Central memory CD4-positive, alpha-beta T cell (primary cell): ENCODE results near the gene EN1.

Source experiments
- DNase-seq: peaks from one replicate; pipeline ENCODE4 v3.0.0; 2022
- total RNA-seq, 3 experiments: gene quantifications; one replicate each; lab custom pipeline; 2026; lab: John Stamatoyannopoulos, UW

EN1 gene
- total RNA-seq = 0 reads per million in 3 experiments

GRCh38 chr2:118846953-118847761 is at the start of gene EN1:
TSS of gene EN1 (minus strand) at chr2:118847648. CDS start at chr2:118847167, 481 bp downstream.
- no peak for DNase-seq

DNA sequence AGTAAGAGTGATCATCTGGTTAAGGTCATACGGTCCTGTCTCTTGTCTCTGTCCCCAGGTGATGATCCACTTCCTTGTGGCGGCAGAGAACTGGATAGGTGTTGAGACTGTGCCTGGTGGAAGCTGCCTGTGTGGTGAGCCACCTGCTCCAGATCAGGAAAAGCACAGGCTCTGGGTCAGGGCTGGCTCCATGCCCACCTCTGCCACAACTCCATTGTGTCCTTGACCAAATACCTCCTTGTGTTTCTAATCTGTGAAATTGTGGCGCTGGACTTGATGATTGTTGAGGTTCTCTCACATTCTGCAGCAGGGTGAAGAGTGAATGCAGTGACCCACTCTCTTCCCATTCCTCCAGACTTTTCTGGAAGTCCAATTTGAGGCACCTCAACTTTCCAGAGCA is 45.7 kb upstream of the EN1 start:
- no peak for DNase-seq

DNA sequence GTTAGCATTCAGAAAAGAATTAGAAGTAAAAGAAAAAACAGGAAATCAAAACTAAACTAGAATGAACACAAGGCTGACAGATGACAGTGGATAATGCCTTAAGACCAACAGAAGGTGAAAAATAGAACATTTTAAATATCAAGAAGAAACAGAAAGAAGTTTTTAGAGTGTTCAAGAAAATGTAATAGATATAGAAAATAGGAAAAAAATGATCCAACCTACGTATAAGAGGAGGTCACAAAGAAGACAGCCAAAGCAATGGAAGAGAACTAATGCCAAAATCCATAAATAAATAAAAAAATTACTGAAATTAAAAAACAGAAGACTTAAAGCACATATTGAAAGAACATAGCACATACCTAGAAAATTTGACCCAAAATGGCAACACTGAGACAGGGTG is 42.5 kb upstream of the EN1 start:
- DNase-seq = no peak

DNA sequence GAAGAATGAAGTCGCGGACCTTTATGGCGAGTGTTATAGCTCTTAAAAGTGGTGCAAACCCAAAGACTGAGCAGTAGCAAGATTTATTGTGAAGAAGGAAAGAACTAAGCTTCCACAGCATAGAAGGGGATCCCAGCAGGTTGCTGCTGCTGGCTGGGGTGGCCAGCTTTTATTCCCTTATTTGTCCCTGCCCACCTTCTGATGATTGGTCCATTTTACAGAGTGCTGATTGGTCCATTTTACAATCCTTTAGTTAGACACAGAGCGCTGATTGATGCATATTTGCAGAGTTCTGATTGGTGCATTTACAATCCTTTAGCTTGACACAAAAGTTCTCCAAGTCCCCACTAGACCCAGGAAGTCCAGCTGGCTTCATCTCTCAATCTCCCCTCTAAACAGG is 36.3 kb upstream of the EN1 start:
- no peak for DNase-seq

DNA sequence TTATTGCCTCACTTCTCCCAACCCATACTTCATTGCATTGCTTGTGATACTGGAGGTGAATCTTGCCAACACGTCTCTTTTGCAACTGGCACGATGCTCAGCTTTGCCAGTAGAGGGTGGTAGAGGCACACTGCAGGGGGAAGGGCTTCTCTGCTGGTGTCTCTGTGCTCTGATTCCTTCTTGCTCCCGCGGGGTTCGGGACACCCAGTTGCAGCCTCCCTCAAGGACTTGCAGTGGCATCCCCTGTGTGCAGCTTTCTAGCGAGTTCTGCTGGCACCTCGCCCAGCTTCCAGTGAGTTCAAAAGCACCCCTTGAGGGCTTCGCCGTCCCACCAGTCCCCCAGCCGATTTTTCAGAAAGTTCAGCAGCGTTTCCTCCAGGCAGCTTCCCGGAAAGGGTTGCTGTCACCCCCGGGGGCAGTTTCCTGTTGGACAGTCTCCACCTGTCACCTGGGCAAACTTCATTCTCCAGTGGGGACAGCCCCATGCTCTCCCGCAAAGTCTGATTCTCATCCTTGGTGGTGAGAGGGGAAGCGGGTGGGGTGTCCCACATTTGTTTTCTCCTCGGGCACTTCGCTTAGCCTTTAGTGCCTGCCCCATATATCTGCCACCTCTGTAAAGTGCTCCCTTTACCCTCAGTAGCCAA is 35.4 kb upstream of the EN1 start:
- peak; percentile 54 for DNase-seq

DNA sequence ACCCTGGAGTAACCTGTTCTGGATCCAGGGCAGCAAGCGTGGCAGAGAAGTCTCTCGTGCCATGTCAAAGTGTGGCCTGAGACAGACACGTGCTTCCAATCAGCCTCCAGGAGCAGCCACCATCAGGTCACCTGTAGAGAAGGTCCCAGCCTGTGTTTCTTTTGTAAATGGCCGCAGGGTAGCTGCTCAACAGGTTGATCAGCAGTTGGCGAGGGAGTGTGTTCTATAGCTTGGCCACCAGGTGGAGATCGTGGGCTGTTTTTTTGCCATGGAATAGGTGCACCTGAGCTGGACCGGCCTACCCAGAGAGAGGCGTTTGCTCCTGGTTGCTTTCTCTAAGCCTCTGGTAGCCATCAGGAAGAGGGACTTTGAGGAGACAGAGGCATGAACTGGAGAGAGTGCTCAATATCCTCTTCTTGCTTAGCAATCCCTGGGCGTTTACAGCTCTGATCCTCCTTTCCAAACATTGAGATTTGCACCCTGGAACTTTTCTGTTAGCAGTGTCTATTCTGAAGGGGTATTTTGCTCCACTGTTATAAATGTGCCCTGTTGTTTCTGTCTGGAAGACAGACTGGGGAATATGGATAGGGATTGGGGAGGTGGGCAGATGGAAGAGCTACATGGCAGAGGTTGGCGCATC is 34.2 kb upstream of the EN1 start:
- DNase-seq = peak; percentile 42

DNA sequence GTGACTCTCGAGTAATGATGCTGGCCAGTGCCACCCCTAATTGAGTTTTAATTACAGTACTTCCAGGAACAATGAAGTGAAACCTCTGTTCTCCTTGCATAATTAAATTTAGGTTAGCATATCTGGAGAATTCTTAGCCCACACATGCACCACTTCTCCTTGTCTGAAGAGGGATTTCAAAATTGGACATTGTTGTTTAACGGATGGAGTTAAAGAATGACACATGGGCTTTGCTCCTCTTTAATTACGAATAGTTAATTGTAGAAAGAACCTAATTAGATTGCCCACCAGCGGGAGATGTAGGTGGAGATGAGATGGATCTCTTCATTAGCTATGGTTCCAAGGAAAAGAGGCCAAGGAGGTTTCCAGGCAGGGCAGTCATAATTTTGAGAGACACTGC is 33.1 kb upstream of the EN1 start:
- no peak for DNase-seq

DNA sequence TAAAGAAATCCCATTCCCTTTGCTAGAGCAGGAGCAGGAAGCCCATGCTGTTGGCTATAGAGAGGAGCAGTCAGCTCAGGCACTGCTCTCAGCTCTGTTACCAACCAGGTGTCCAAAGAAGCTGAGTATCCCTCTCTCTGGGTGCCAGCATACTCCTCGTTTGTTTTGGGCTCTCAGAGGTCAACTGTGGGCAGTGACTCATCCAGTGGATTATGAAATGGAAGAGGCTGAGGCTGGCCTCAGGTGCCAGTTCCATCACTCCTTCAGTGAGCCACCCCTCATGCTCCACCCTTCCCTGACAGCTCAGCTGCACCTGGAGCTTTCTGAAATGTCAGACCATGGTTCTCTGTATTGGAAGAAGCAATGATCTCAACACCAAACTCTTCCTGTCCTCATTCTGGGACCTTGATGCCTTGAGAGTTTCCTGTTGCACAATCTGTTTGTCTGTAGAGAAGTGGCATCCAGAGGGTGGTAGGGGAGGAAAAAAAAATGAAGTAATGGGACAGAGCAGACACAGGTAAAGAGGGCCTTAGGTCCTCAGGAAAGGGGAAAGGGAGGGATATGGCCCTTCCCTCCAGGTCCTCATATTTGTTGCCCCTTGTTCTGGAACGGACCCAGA is 31.2 kb upstream of the EN1 start:
- no peak for DNase-seq

DNA sequence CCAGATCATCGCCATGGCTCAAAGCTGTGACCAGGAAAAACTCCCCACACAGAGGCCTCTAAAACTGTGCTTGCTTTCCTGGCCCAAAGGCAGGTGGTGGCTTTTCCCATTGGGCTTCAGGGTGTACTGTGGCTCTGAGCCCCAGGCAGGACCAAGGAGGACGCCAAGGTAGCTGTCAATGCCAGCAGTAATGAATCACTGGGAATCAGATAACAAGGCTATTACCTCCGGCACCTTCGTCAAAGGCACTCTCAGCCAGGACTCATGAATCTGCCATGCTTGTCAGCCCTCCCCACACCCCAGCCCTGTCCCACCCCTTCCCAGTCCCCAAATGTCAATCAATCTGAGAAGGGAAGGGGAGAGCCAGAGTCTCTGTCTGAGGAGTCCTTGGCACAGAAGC is 27.9 kb upstream of the EN1 start:
- DNase-seq = no peak

GRCh38 chr2:118874324-118874723 is 26.9 kb upstream of the EN1 start:
- no peak for DNase-seq

DNA sequence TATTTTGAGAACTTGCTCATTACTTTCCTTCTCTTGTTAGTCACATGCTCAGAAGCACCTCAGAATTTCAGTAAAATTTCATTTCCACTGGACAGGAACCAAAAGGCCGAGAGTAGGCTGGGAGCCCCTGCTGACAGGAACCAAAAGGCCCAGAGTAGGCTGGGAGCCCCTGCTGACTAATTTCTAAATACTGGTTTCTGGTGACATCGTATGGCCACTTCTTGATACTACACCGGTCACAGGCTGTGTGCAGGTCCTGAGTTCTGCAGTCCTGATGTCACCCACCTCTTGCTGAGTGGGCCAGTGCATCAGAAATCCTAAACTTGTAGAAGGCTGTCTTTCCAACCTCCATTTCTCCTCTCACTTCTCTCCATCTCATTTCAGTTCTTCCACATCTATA is 17.7 kb upstream of the EN1 start:
- no peak for DNase-seq

DNA sequence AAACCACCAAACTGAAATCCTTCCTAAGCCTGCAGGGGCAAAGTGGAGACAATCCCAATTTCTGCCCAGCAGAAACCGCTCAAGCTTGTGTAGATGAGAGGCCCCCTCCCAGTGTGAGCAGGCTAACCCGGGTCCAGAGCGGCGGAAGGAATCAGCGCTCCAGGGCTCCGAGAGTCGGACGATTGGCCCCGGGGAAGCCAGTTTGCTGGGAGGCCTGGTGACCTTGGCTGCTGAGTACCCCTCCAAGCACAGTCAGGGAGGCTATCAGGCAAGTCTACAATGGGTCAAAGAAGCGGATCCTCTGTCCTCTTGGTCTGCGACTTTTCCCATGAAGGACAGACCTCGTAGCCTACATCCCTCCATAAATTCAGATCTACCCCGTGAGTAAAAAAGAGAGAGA is 16.8 kb upstream of the EN1 start:
- DNase-seq = no peak

DNA sequence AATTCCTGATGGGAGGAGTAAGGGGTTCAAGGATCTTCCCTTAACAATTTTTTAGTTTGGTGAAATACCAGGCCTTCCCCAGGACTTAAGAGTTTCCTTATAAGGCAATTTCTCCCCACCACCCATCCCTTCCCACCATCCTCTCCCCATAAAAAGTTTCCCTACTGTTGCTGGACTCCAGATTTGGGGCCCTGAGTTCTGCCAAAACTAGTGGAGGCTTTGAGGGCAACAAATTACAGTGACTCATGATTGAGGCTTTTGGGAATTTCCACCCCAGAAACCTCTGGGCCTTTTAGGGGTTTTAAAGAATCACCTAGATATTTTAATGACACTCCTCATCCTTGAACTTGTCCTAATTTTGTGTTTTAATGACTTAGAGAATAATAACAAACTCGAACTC is 14.3 kb upstream of the EN1 start:
- DNase-seq = no peak

DNA sequence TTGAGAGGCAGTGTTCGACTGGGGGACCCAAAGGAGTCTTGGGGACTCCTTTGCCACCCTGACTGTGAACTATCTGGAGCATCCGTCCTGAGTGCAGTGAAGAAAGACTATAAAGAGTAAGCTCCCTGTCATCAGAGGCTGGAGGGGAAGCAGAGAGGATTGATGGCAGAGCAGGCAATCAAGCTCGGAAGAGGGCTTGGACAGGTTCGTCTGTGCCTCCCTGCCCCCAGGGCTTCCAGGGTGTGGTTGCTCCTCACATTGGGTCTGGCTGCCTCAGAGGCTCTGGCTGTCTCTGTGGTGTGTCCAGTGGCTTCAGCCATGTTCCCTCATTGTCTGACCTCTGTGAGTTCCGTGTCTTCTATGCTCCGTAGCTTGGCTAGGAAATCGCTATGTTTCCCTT is 13.8 kb upstream of the EN1 start:
- DNase-seq = no peak

DNA sequence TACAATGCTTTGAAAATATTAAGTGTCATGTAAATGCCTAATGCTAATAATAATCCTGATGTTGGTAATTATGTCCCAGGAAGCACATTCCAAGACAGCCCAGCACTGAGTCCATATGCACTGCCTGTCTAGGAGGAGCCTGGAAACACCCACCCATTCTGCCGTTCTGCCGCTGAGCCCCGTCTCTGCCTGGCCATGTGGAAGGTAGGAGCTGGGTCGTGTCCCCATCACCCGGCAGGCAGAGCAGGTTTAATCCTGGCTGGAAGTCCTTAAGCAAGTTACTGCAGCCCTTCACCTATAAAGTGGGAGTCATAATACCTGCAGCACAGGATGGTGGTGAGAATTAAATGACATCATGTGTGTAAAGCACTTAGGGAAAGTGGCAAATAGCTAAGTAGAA is 13.1 kb upstream of the EN1 start:
- no peak for DNase-seq

- DNase-seq = no peak
Observed at GRCh38 chr2:118859157-118859770, 11.8 kb upstream of the EN1 start.

DNA sequence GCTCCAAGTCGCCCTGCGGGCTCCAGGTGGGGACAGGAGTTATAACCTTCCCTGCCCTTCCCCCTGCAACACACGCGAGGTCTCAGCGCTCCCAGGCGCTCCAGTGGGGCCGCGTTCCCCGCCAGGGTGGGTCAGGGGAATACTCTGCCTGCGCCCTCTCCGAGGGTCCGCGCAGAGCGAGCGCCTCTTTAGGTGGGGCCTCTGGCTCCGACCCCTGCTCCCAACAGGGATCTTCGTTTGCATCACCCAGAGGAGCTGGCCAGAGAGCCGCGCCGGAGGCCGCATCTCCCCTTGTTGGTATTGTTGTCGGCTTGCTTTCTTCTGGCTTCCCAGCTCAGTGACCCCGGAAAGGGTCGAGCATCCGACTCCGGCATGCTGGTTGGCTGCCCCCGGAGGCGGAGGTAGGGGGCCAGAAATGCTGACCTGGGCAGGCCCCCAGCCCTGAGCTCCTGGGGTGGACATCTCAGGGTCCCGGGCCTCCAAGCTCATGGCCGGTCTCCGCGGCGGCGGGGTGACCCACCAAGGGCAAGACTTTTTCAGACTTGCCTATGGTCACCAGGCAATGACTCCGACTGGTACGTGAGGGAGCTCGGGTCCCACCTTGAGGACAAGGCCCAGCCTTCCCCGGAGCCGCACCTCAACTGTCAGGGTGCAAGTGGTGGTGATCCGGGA is 11.2 kb upstream of the EN1 start:
- DNase-seq = no peak

DNA sequence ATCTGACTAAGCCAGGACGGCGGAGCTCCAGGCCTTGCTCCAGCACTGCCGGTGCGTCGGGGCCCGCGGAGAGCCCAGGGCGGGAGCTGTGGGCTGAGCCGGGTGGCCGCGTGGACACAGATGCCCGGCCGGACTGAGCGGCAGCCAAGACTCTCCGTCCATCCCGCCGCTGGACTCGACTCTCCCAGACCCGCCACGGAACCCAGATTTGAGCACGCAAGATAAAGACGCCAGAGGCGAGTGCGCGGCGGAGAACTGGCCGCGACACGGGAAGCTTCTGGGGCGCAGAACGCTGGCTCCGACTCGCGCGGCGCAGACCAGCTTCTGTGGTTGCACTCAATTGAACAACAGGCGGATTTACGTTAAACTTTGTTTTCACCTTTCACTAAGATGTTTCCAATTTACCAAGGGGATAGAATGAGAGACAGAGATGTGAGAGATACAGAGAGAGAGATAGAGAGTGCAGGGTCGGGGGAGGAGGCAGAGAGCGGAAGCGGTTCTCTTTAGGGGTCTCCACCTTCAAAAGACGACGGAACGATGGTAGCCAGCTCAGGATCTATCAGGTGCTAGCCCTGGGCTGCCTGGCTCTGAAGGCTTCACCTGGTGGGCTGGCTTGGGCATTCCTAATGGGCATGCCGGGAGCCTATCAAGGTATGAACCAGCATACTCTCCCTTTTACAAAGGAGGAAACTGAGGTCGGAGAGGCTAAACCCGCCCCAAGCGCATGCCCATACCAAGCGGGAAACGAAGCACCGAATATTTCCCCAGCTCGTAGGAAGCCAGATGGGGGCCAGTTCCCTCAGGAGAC is 10.4 kb upstream of the EN1 start:
- DNase-seq = no peak

DNA sequence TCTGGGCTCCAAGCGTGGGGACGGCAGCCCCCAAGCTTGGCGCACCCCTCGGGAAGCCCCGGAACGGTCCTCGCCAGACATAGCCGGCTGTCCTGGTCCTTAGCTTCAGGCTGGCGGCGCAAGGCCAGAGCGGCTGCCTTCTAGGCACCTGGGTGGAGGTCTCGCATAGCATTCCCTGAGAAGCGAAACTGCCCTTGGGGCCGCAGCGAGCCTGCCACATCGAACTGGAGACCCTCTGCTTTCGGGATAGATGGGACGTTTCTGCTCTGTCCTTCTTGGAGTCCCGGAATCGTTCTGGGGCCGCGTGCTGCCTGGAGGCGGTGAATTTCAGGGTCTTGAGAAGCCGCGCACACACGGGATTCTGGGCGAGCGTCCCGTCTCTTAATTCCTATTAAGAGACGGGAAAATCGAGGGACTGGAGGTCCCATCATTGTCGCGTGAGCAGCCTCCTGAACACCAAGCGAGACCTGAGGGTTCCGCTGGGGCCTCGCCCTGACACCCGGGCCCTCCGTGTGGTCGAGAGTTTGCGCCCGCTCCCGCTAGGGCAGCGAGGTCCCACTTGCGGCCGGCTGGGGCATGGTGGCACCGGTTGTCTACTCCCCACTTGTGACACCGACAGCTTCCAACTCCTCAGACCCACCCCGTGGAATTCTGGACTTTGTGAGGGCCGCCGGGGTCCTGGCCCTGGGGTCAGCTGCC is 9.7 kb upstream of the EN1 start:
- DNase-seq = no peak

GRCh38 chr2:118856330-118856977 is 9.0 kb upstream of the EN1 start:
- no peak for DNase-seq
